HEK293 (cell line): ENCODE measurements around the gene TMEM11.

ENCODE experiments used
- CTCF ChIP-seq: fragments of 450-650 bp; formaldehyde crosslinking; IDR thresholded peaks from 2 replicates; pipeline ENCODE4 v1.5.1; 2016; ENCODE audit warnings: missing biosample characterization, missing genetic modification characterization
- ZNF302 ChIP-seq: fragments of 450-650 bp; formaldehyde crosslinking; IDR thresholded peaks from 2 replicates; pipeline ENCODE4 v1.5.1; 2016; ENCODE audit warnings: missing biosample characterization, missing genetic modification characterization, low read depth
- ZNF416 ChIP-seq: fragments of 450-650 bp; formaldehyde crosslinking; IDR thresholded peaks from 2 replicates; pipeline ENCODE4 v1.5.1; 2016; ENCODE audit warnings: missing biosample characterization, missing genetic modification characterization

- no peak for TF ChIP-seq CTCF
- no peak for TF ChIP-seq ZNF416 (tag by site-specific recombination)
- TF ChIP-seq ZNF302 (tag by site-specific recombination) = no peak
These were observed 47.9 kb downstream of the TMEM11 start for GRCh38 chr17:21165922-21166594.
